Lower leg skin (tissue), 3 donors: ENCODE results near the gene CCDC88B.

Experiments used
- POLR2A ChIP-seq, 2 donors: fragments of 450-650 bp; IDR thresholded peaks; one replicate each; pipeline ENCODE4 v1.6.1; 2016 to 2017; ENCODE audit warnings: antibody characterized with exemption in 2 of 2, mild to moderate bottlenecking in 1 of 2, moderate library complexity in 1 of 2
- TF ChIP-seq, protein P1 (sequence below), 3 donors: fragments of 450-650 bp; IDR thresholded peaks; one replicate each; pipeline ENCODE4 v1.5.1; 2016; ENCODE audit warnings: antibody characterized with exemption in 3 of 3, mild to moderate bottlenecking in 3 of 3, moderate library complexity in 2 of 3

DNA sequence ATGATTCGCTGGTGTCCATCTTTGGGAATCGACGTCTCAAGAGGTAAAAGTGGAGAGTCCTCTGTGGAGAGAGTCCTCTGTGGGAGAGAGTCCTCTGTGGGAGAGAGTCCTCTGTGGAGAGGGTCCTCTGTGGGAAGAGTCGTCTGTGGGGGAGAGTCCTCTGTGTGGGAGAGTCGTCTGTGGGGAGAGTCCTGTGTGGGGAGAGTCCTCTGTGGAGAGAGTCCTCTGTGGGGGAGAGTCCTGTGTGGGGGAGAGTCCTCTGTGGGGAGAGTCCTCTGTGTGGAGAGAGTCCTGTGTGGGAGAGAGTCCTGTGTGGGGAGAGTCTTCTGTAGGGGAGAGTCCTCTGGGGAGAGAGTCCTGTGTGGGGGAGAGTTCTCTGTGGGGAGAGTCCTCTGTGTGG lies 19.0 kb upstream of the CCDC88B start:
- TF ChIP-seq POLR2A (IDR thresholded peaks at IDR 0.05), result no peak
- TF ChIP-seq, protein P1, sequence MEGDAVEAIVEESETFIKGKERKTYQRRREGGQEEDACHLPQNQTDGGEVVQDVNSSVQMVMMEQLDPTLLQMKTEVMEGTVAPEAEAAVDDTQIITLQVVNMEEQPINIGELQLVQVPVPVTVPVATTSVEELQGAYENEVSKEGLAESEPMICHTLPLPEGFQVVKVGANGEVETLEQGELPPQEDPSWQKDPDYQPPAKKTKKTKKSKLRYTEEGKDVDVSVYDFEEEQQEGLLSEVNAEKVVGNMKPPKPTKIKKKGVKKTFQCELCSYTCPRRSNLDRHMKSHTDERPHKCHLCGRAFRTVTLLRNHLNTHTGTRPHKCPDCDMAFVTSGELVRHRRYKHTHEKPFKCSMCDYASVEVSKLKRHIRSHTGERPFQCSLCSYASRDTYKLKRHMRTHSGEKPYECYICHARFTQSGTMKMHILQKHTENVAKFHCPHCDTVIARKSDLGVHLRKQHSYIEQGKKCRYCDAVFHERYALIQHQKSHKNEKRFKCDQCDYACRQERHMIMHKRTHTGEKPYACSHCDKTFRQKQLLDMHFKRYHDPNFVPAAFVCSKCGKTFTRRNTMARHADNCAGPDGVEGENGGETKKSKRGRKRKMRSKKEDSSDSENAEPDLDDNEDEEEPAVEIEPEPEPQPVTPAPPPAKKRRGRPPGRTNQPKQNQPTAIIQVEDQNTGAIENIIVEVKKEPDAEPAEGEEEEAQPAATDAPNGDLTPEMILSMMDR (IDR thresholded peaks at IDR 0.05), result no peak
